Measurements from ENCODE around the gene ATP2C2.

Gene ATP2C2

GRCh38 chr16:84421081-84421937 lies 53.0 kb downstream of the ATP2C2 start:
- H3K27ac ChIP-seq (ENCODE audit: poor library complexity, severe bottlenecking): no peak overlapping the region
- DNase-seq (ENCODE audit: low spot score) (no peak), ATAC-seq (ENCODE audit: low read depth) (no peak)
- H3K4me1 ChIP-seq (ENCODE audit: insufficient read depth, poor library complexity, severe bottlenecking): no peaks in the 10 kb centered on the region
- TF ChIP-seq CTCF (IDR thresholded peaks at IDR 0.05; ENCODE audit: poor library complexity, severe bottlenecking): no peak
- no peaks in the 10 kb centered on the region for H3K9me3 ChIP-seq (ENCODE audit: severe bottlenecking)
- H3K27me3 ChIP-seq (ENCODE audit: insufficient read depth, poor library complexity, severe bottlenecking): no peaks in the 10 kb centered on the region
- H3K36me3 ChIP-seq (ENCODE audit: low read depth): peaks cover 30% of the 10 kb centered on the region
- no peak overlapping the region for H3K4me3 ChIP-seq (ENCODE audit: severe bottlenecking)

GRCh38 chr16:84421938-84422220 lies 53.5 kb downstream of the ATP2C2 start:
- H3K27me3 ChIP-seq (ENCODE audit: insufficient read depth, poor library complexity, severe bottlenecking): no peaks in the 10 kb centered on the region
- no peak for DNase-seq (ENCODE audit: low spot score)
- peaks cover 32% of the 10 kb centered on the region for H3K36me3 ChIP-seq (ENCODE audit: low read depth)
- no peak overlapping the region for H3K4me3 ChIP-seq (ENCODE audit: severe bottlenecking)
- no peak for TF ChIP-seq CTCF (IDR thresholded peaks at IDR 0.05; ENCODE audit: poor library complexity, severe bottlenecking)
- H3K27ac ChIP-seq (ENCODE audit: poor library complexity, severe bottlenecking): no peak overlapping the region
- no peaks in the 10 kb centered on the region for H3K9me3 ChIP-seq (ENCODE audit: severe bottlenecking)
- no peak for ATAC-seq (ENCODE audit: low read depth)
- no peaks in the 10 kb centered on the region for H3K4me1 ChIP-seq (ENCODE audit: insufficient read depth, poor library complexity, severe bottlenecking)

- H3K36me3 ChIP-seq (ENCODE audit: low read depth): peaks cover 47% of the 10 kb centered on the region
- no peak for TF ChIP-seq CTCF (IDR thresholded peaks at IDR 0.05; ENCODE audit: poor library complexity, severe bottlenecking)
- DNase-seq (ENCODE audit: low spot score) (no peak), ATAC-seq (ENCODE audit: low read depth) (peak; percentile 74)
- H3K9me3 ChIP-seq (ENCODE audit: severe bottlenecking): no peaks in the 10 kb centered on the region
- no peak overlapping the region for H3K27ac ChIP-seq (ENCODE audit: poor library complexity, severe bottlenecking)
- H3K27me3 ChIP-seq (ENCODE audit: insufficient read depth, poor library complexity, severe bottlenecking): no peaks in the 10 kb centered on the region
- no peaks in the 10 kb centered on the region for H3K4me1 ChIP-seq (ENCODE audit: insufficient read depth, poor library complexity, severe bottlenecking)
- H3K4me3 ChIP-seq (ENCODE audit: severe bottlenecking): no peak overlapping the region
Observed at GRCh38 chr16:84423416-84423837, 55.1 kb downstream of the ATP2C2 start.

- Histone ChIP-seq H3K36me3 (ENCODE audit: low read depth) (peaks cover 52% of the 10 kb centered on the region), H3K9me3 (ENCODE audit: severe bottlenecking) (no peaks in the 10 kb centered on the region), H3K27ac (ENCODE audit: poor library complexity, severe bottlenecking) (no peak overlapping the region), H3K27me3 (ENCODE audit: insufficient read depth, poor library complexity, severe bottlenecking) (no peaks in the 10 kb centered on the region), H3K4me3 (ENCODE audit: severe bottlenecking) (no peak overlapping the region), H3K4me1 (ENCODE audit: insufficient read depth, poor library complexity, severe bottlenecking) (no peaks in the 10 kb centered on the region)
- no peak for DNase-seq (ENCODE audit: low spot score)
- ATAC-seq (ENCODE audit: low read depth): no peak
- no peak for TF ChIP-seq CTCF (IDR thresholded peaks at IDR 0.05; ENCODE audit: poor library complexity, severe bottlenecking)
Observed at GRCh38 chr16:84425696-84426095, 57.4 kb downstream of the ATP2C2 start.

- H3K9me3 ChIP-seq (ENCODE audit: severe bottlenecking): no peaks in the 10 kb centered on the region
- no peak for DNase-seq (ENCODE audit: low spot score)
- peaks cover 51% of the 10 kb centered on the region for H3K36me3 ChIP-seq (ENCODE audit: low read depth)
- no peak for TF ChIP-seq CTCF (IDR thresholded peaks at IDR 0.05; ENCODE audit: poor library complexity, severe bottlenecking)
- H3K4me3 ChIP-seq (ENCODE audit: severe bottlenecking): no peak overlapping the region
- no peaks in the 10 kb centered on the region for H3K27me3 ChIP-seq (ENCODE audit: insufficient read depth, poor library complexity, severe bottlenecking)
- no peak overlapping the region for H3K27ac ChIP-seq (ENCODE audit: poor library complexity, severe bottlenecking)
- no peak for ATAC-seq (ENCODE audit: low read depth)
- H3K4me1 ChIP-seq (ENCODE audit: insufficient read depth, poor library complexity, severe bottlenecking): no peaks in the 10 kb centered on the region
Observed at GRCh38 chr16:84426804-84427203, 58.5 kb downstream of the ATP2C2 start.
